ENCODE results near the gene OMD. TPM values are rescaled to one million over a fixed set of nuclear protein-coding genes. Genes with fewer than 3 reads are reported as not detected.

OMD gene
- total and polyA plus RNA-seq, 2 of the 8 experiments (the other 6 are each of a cell fraction or from before 2014, with no cell fraction given) = not detected

- TF ChIP-seq CHD7 (IDR thresholded peaks at IDR 0.05; ENCODE audit: insufficient replicate concordance, low read length) = no peak
- no peak for TF ChIP-seq KDM4A (IDR thresholded peaks at IDR 0.05; ENCODE audit: low read depth, low read length, severe bottlenecking)
- no peak for TF ChIP-seq PHF8 (conservative IDR thresholded peaks at IDR 0.05; ENCODE audit: low read depth, low read length)
- TF ChIP-seq CTCF (IDR thresholded peaks at IDR 0.05; ENCODE audit: control extremely low read depth in 1 of 3, insufficient read depth in 1 of 3, low read depth in 1 of 3, low read length in 3 of 3) = no peak
- TF ChIP-seq CEBPB (IDR thresholded peaks at IDR 0.05; ENCODE audit: low read depth, low read length) = no peak
- no peak for TF ChIP-seq CHD1 (IDR thresholded peaks at IDR 0.05; ENCODE audit: low read depth, low read length)
- TF ChIP-seq POLR2A (IDR thresholded peaks at IDR 0.05; ENCODE audit: control extremely low read depth in 1 of 2, low read depth in 2 of 2, low read length in 2 of 2) = no peak
- no peak for TF ChIP-seq YY1 (IDR thresholded peaks at IDR 0.05; ENCODE audit: low read depth, low read length)
Observed at GRCh38 chr9:92446536-92446935, 22.3 kb upstream of the OMD start (continued).

Data from H1 (cell line).